IMR-90 (cell line): ENCODE results near the gene NCKAP5. TPM values are rescaled to one million over a fixed set of nuclear protein-coding genes. Genes with fewer than 3 reads are reported as not detected.

Source experiments
- ATAC-seq: fragments of 200-7000 bp; cut with Tn5 transposase; 2 replicates; pipeline ENCODE4 v1.9.1; 2020; ENCODE audit warnings: low read depth, mild to moderate bottlenecking, moderate library complexity
- BruUV-seq: library from RNA; stranded (reverse); fragments of 400-500 nt; replicated peaks from 2 replicates; lab custom pipeline; 2021; lab: Mats Ljungman, UMichigan
- CTCF ChIA-PET: fragments of 300-600 bp; formaldehyde crosslinking; extraction: SDS; loops from one replicate; lab custom pipeline; 2021; ENCODE audit warnings: antibody characterized with exemption; lab: Yijun Ruan, JAX
- POLR2A ChIA-PET: fragments of 300-600 bp; sonication (Branson Sonifier 250); formaldehyde crosslinking; loops from one replicate; lab custom pipeline; 2022; ENCODE audit warnings: antibody characterized with exemption; ENCODE audit not compliant: unreplicated experiment; lab: Charles Lee
- DNase-seq: peaks from one replicate; pipeline ENCODE4 v3.0.0; 2013
- H2AFZ ChIP-seq: replicated peaks from 2 replicates; pipeline ENCODE3; 2013; ENCODE audit warnings: low read length, mild to moderate bottlenecking; ENCODE audit not compliant: poor library complexity
- H2AK5ac ChIP-seq: 2 replicates; pipeline ENCODE4 v1.6.1; 2013; ENCODE audit warnings: low read depth, low read length, inconsistent platforms
- H2AK9ac ChIP-seq: replicated peaks from 2 replicates; pipeline ENCODE3; 2013; ENCODE audit warnings: mild to moderate bottlenecking, low read depth, low read length, moderate library complexity; ENCODE audit not compliant: poor library complexity
- H2BK120ac ChIP-seq: 2 replicates; pipeline ENCODE4 v1.6.1; 2013; ENCODE audit warnings: low read depth, low read length, inconsistent platforms
- H2BK15ac ChIP-seq: 3 replicates; pipeline ENCODE4 v1.6.1; 2013; ENCODE audit warnings: low read depth, low read length, inconsistent platforms
- H2BK20ac ChIP-seq: 2 replicates; pipeline ENCODE4 v1.6.1; 2013; ENCODE audit warnings: low read depth, mild to moderate bottlenecking, inconsistent platforms, low read length, moderate library complexity
- H2BK5ac ChIP-seq: 2 replicates; pipeline ENCODE4 v1.6.1; 2013; ENCODE audit warnings: mild to moderate bottlenecking, low read depth, low read length, inconsistent platforms; ENCODE audit not compliant: poor library complexity, severe bottlenecking
- H3K14ac ChIP-seq: replicated peaks from 2 replicates; pipeline ENCODE4 v1.6.1; 2013; ENCODE audit warnings: low read depth, low read length, inconsistent platforms
- H3K18ac ChIP-seq: 2 replicates; pipeline ENCODE4 v1.6.1; 2013; ENCODE audit warnings: low read depth, low read length, control low read depth
- H3K23ac ChIP-seq: 2 replicates; pipeline ENCODE4 v1.6.1; 2013; ENCODE audit warnings: low read depth, low read length, inconsistent platforms
- H3K27ac ChIP-seq: 2 replicates; pipeline ENCODE4 v1.5.1; 2013; ENCODE audit warnings: mild to moderate bottlenecking, control low read depth, low read length; ENCODE audit not compliant: insufficient read depth
- H3K27me3 ChIP-seq: 2 replicates; pipeline ENCODE4 v1.6.1; 2013; ENCODE audit warnings: low read length; ENCODE audit not compliant: control insufficient read depth, insufficient read depth
- H3K36me3 ChIP-seq: 2 replicates; pipeline ENCODE4 v1.6.1; 2013; ENCODE audit warnings: low read length, mixed read lengths; ENCODE audit not compliant: control insufficient read depth, insufficient read depth
- H3K4ac ChIP-seq: 2 replicates; pipeline ENCODE4 v1.6.1; 2013; ENCODE audit warnings: low read depth, low read length, inconsistent platforms
- H3K4me1 ChIP-seq: 2 replicates; pipeline ENCODE4 v1.6.1; 2013; ENCODE audit warnings: low read length, mixed read lengths; ENCODE audit not compliant: control insufficient read depth, insufficient read depth
- H3K4me2 ChIP-seq: 2 replicates; pipeline ENCODE4 v1.6.1; 2013; ENCODE audit warnings: low read depth, mild to moderate bottlenecking, control low read depth, low read length, moderate library complexity
- H3K4me3 ChIP-seq: 2 replicates; pipeline ENCODE4 v1.5.1; 2013; ENCODE audit warnings: low read depth, mild to moderate bottlenecking, control low read depth, low read length, moderate library complexity; ENCODE audit not compliant: insufficient read depth
- H3K56ac ChIP-seq: 2 replicates; pipeline ENCODE4 v1.6.1; 2013; ENCODE audit warnings: low read length, inconsistent platforms; ENCODE audit not compliant: insufficient read depth; ENCODE audit errors: extremely low read depth
- H3K79me1 ChIP-seq, 2 experiments: 2 replicates each; pipeline ENCODE4 v1.6.1; 2013; ENCODE audit warnings: low read length in 2 of 2, inconsistent platforms in 1 of 2, low read depth in 1 of 2
- H3K9ac ChIP-seq: 2 replicates; pipeline ENCODE4 v1.6.1; 2013; ENCODE audit warnings: low read depth, low read length, control low read depth
- H3K9me1 ChIP-seq: 2 replicates; pipeline ENCODE4 v1.6.1; 2013; ENCODE audit warnings: low read length, inconsistent platforms; ENCODE audit not compliant: insufficient read depth
- H3K9me3 ChIP-seq: 2 replicates; pipeline ENCODE4 v1.6.1; 2013; ENCODE audit warnings: low read length; ENCODE audit not compliant: control insufficient read depth, insufficient read depth
- H4K20me1 ChIP-seq: 2 replicates; pipeline ENCODE4 v1.6.1; 2013; ENCODE audit warnings: low read length, inconsistent platforms; ENCODE audit not compliant: insufficient read depth
- H4K5ac ChIP-seq: 2 replicates; pipeline ENCODE4 v1.6.1; 2013; ENCODE audit warnings: mild to moderate bottlenecking, low read depth, low read length, control low read depth
- H4K8ac ChIP-seq, 2 experiments: 2 replicates each; pipeline ENCODE4 v1.6.1; 2013; ENCODE audit warnings: low read depth in 2 of 2, low read length in 2 of 2, control low read depth in 1 of 2, inconsistent platforms in 1 of 2
- H4K91ac ChIP-seq: 2 replicates; pipeline ENCODE4 v1.6.1; 2013; ENCODE audit warnings: low read depth, low read length, inconsistent platforms; ENCODE audit not compliant: insufficient read depth
- BHLHE40 ChIP-seq: fragments of 150-350 bp; IDR thresholded peaks from 2 replicates; pipeline ENCODE4 v1.6.1; 2016; ENCODE audit warnings: mild to moderate bottlenecking, low read depth, low read length
- CEBPB ChIP-seq: IDR thresholded peaks from 2 replicates; pipeline ENCODE4 v1.6.1; 2012; ENCODE audit warnings: low read depth, low read length, improper control_type of control experiment
- CHD1 ChIP-seq: IDR thresholded peaks from 2 replicates; pipeline ENCODE4 v1.6.1; 2012; ENCODE audit warnings: low read depth, low read length, improper control_type of control experiment
- CTCF ChIP-seq: conservative IDR thresholded peaks from 2 replicates; pipeline ENCODE4 v1.5.1; 2012; ENCODE audit warnings: mild to moderate bottlenecking, low read depth, low read length, improper control_type of control experiment
- ELK1 ChIP-seq: fragments of 150-350 bp; IDR thresholded peaks from 2 replicates; pipeline ENCODE4 v1.6.1; 2016; ENCODE audit warnings: low read depth, mild to moderate bottlenecking, low read length, moderate library complexity, borderline replicate concordance
- FOS ChIP-seq: fragments of 150-350 bp; IDR thresholded peaks from 2 replicates; pipeline ENCODE4 v1.6.1; 2016; ENCODE audit warnings: low read depth, low read length
- MXI1 ChIP-seq: IDR thresholded peaks from 2 replicates; pipeline ENCODE4 v1.6.1; 2012; ENCODE audit warnings: low read depth, mild to moderate bottlenecking, low read length, moderate library complexity, borderline replicate concordance
- RAD21 ChIP-seq: IDR thresholded peaks from 2 replicates; pipeline ENCODE4 v1.6.1; 2012; ENCODE audit warnings: low read length, improper control_type of control experiment
- RCOR1 ChIP-seq: IDR thresholded peaks from 2 replicates; pipeline ENCODE4 v1.6.1; 2012; ENCODE audit warnings: mild to moderate bottlenecking, low read length, improper control_type of control experiment; ENCODE audit not compliant: insufficient replicate concordance
- RFX5 ChIP-seq: IDR thresholded peaks from 2 replicates; pipeline ENCODE4 v1.8.0; 2012; ENCODE audit warnings: low read depth, mild to moderate bottlenecking, low read length, moderate library complexity
- SMC3 ChIP-seq: fragments of 150-350 bp; IDR thresholded peaks from 2 replicates; pipeline ENCODE4 v1.6.1; 2016; ENCODE audit warnings: low read depth, mild to moderate bottlenecking, antibody characterized with exemption, low read length, moderate library complexity
- USF2 ChIP-seq: fragments of 150-350 bp; IDR thresholded peaks from 2 replicates; pipeline ENCODE4 v1.6.1; 2017; ENCODE audit warnings: mild to moderate bottlenecking, antibody characterized with exemption, low read length, low read depth
- WGBS, 2 experiments: methylation state at CpG; one replicate each; pipeline versions ENCODE4 v1.1.5 to v1.1.7; 2013; ENCODE audit warnings: missing lambda C conversion rate in 2 of 2; ENCODE audit not compliant: insufficient read length in 1 of 2; ENCODE audit errors: extremely low coverage in 2 of 2; 5-methylcytosine and 5-hydroxymethylcytosine counted together
- dilution Hi-C: fragments of 300-500 bp; cut with HindIII; formaldehyde crosslinking; loops from one replicate; pipeline ENCODE4 v1.14.3; 2018; ENCODE audit warnings: low sequenced_read_pairs; ENCODE audit not compliant: unreplicated experiment
- in situ Hi-C: fragments of 300-500 bp; cut with MboI; formaldehyde crosslinking; loops from 3 replicates; pipeline ENCODE4 v1.14.3; 2019; ENCODE audit warnings: low sequenced_read_pairs, inconsistent platforms, mixed read lengths
- intact Hi-C: fragments of 100-400 bp; cut with micrococcal nuclease; formaldehyde crosslinking; loops from 2 replicates; pipeline ENCODE4 v1.10.0; 2022
- polyA plus RNA-seq, 3 experiments: library from polyadenylated mRNA; depleted of rRNA; stranded (reverse); fragments of >200 nt; gene quantifications; 2 replicates each; pipeline ENCODE4 v1.2.3, GENCODE V29; 2012; ENCODE audit warnings: low replicate concordance in 1 of 3
- total RNA-seq: library from RNA; depleted of rRNA; stranded (reverse); fragments of >200 nt; gene quantifications from 2 replicates; pipeline ENCODE4 v1.2.3, GENCODE V29; 2012

Gene NCKAP5
- total and polyA plus RNA-seq, 2 of the 4 experiments (the other 2 are of a cell fraction) = 2.7 to 3.9 TPM

GRCh38 chr2:133039531-133039930 is 528.7 kb downstream of the NCKAP5 start:
- BruUV-seq = no TSS peak
- H3K23ac ChIP-seq = no peak overlapping the region
- H2BK15ac ChIP-seq = no peak overlapping the region; the same call in 2 of the 3 replicates
- intact Hi-C loops = no loop called here
- H4K8ac ChIP-seq = no peak overlapping the region
- no peak overlapping the region for H3K56ac ChIP-seq
- H3K4me2 ChIP-seq = no peak overlapping the region
- H3K4me1 ChIP-seq = no peaks in the 10 kb centered on the region; the same call in 1 of the 2 replicates
- no peak overlapping the region for H2BK120ac ChIP-seq
- peaks cover 7 to 28% of the 10 kb centered on the region in 2 experiments for H3K79me1 ChIP-seq
- H3K9ac ChIP-seq = no peak overlapping the region
- ATAC-seq (peak; percentile 40; the same call in 1 of the 2 replicates), DNase-seq (peak; percentile 26)
- H2BK20ac ChIP-seq = no peak overlapping the region
- CTCF ChIA-PET = no interaction called here
- no peak overlapping the region for H2BK5ac ChIP-seq
- peaks cover 8% of the 10 kb centered on the region; the same call in 1 of the 2 replicates for H4K20me1 ChIP-seq
- no peak overlapping the region for H2AK5ac ChIP-seq
- H2AK9ac ChIP-seq = no peak overlapping the region
- dilution Hi-C loops = no loop called here
- no peak overlapping the region for H3K4ac ChIP-seq
- H3K27me3 ChIP-seq = no peaks in the 10 kb centered on the region
- TF ChIP-seq ELK1 (no peak), CTCF (no peak), FOS (no peak), RCOR1 (no peak), CEBPB (no peak), SMC3 (no peak), MXI1 (no peak), USF2 (no peak), CHD1 (no peak), RFX5 (no peak), BHLHE40 (no peak), RAD21 (no peak)
- H3K4me3 ChIP-seq = no peak overlapping the region
- H4K91ac ChIP-seq = no peak overlapping the region
- no peaks in the 10 kb centered on the region for H3K9me3 ChIP-seq
- H3K9me1 ChIP-seq = peaks cover 3% of the 10 kb centered on the region; the same call in 1 of the 2 replicates
- no peak overlapping the region for H4K5ac ChIP-seq
- H2AFZ ChIP-seq = no peak overlapping the region
- WGBS, 2 experiments = no CpG with 5 or more reads among the region's 1 CpG
- H3K27ac ChIP-seq = no peak overlapping the region
- no peaks in the 10 kb centered on the region for H3K36me3 ChIP-seq
- POLR2A ChIA-PET = no interaction called here
- in situ Hi-C loops = no loop called here
- H3K18ac ChIP-seq = no peak overlapping the region
- H3K14ac ChIP-seq = no peak overlapping the region
